Panc1 (cell line): Measurements from ENCODE around the gene OR10P1. TPM values are rescaled to one million over a fixed set of nuclear protein-coding genes. Genes with fewer than 3 reads are reported as not detected.
"Not testable (repeated sequence)": the region's sequence is repeated elsewhere in the genome, so short reads cannot be mapped to it uniquely, and the experiment has no call there.

ENCODE experiments used
- ATAC-seq: fragments of 200-7000 bp; cut with Tn5 transposase; 2 replicates; pipeline ENCODE4 v1.9.1; 2020; ENCODE audit warnings: mild to moderate bottlenecking, moderate library complexity
- BruUV-seq: library from RNA; stranded (reverse); fragments of 400-500 nt; replicated peaks from 2 replicates; lab custom pipeline; 2021; lab: Mats Ljungman, UMichigan
- CTCF ChIA-PET: fragments of 300-600 bp; sonication (Branson Sonifier 250); formaldehyde crosslinking; loops from one replicate; lab custom pipeline; 2022; ENCODE audit warnings: antibody characterized with exemption; lab: Charles Lee
- POLR2A ChIA-PET: fragments of 300-600 bp; sonication (Branson Sonifier 250); formaldehyde crosslinking; loops from one replicate; lab custom pipeline; 2022; ENCODE audit warnings: antibody characterized with exemption; lab: Charles Lee
- DNase-seq: peaks from one replicate; pipeline ENCODE4 v3.0.0-alpha.2; 2010; ENCODE audit warnings: low read depth, low spot score
- H3K27ac ChIP-seq: 2 replicates; pipeline ENCODE4 v1.5.1; 2011; ENCODE audit warnings: mild to moderate bottlenecking, low read length, inconsistent platforms
- H3K27me3 ChIP-seq: fragments of 200-500 bp; sonication (Bioruptor generic); 2 replicates; pipeline ENCODE4 v1.6.0; 2014; ENCODE audit warnings: low read length, inconsistent platforms; ENCODE audit not compliant: control insufficient read depth, insufficient read depth
- H3K36me3 ChIP-seq: fragments of 200-500 bp; sonication (Bioruptor generic); 2 replicates; pipeline ENCODE4 v1.5.1; 2014; ENCODE audit warnings: inconsistent platforms, mild to moderate bottlenecking, low read length, moderate library complexity; ENCODE audit not compliant: control insufficient read depth, insufficient read depth
- H3K4me1 ChIP-seq: 2 replicates; pipeline ENCODE4 v1.5.1; 2011; ENCODE audit warnings: inconsistent platforms, mild to moderate bottlenecking, low read length, moderate library complexity; ENCODE audit not compliant: control insufficient read depth, insufficient read depth
- H3K4me3 ChIP-seq, 2 experiments: 2 replicates each; pipeline ENCODE4 v1.5.1; 2011 to 2012; ENCODE audit warnings: low read depth in 2 of 2, low read length in 2 of 2, mild to moderate bottlenecking in 2 of 2, inconsistent platforms in 1 of 2, moderate library complexity in 1 of 2
- H3K9me3 ChIP-seq: fragments of 200-500 bp; sonication (Bioruptor generic); 2 replicates; pipeline ENCODE4 v1.5.1; 2014; ENCODE audit warnings: low read depth, mild to moderate bottlenecking, inconsistent platforms, low read length, moderate library complexity; ENCODE audit not compliant: control insufficient read depth, insufficient read depth
- CTCF ChIP-seq: fragments of 450-650 bp; IDR thresholded peaks from 2 replicates; pipeline ENCODE4 v1.5.1; 2017; ENCODE audit warnings: mild to moderate bottlenecking
- POLR2AphosphoS5 ChIP-seq: IDR thresholded peaks from 2 replicates; pipeline ENCODE4 v1.6.1; 2012; ENCODE audit warnings: mild to moderate bottlenecking, low read depth, low read length, moderate library complexity
- SIN3A ChIP-seq: IDR thresholded peaks from 2 replicates; pipeline ENCODE4 v1.6.1; 2012; ENCODE audit warnings: low read depth, mild to moderate bottlenecking, low read length, moderate library complexity, borderline replicate concordance; ENCODE audit not compliant: insufficient read depth
- TCF7L2 ChIP-seq: IDR thresholded peaks from 2 replicates; pipeline ENCODE4 v1.6.1; 2011; ENCODE audit warnings: mild to moderate bottlenecking, low read depth, low read length, inconsistent platforms
- in situ Hi-C: cut with HindIII; loops from 2 replicates; pipeline ENCODE4 v1.10.0; 2016; ENCODE audit warnings: low sequenced_read_pairs, low pct_unique_long_range_greater_than_20kb
- intact Hi-C: fragments of 100-400 bp; cut with micrococcal nuclease; formaldehyde crosslinking; loops from one replicate; pipeline ENCODE4 v1.10.0; 2022; ENCODE audit not compliant: unreplicated experiment
- total RNA-seq: library from RNA; stranded (reverse); gene quantifications from one replicate; pipeline ENCODE4 v1.2.1, GENCODE V29; 2021; ENCODE audit not compliant: unreplicated experiment
- TF ChIP-seq, protein P1 (sequence below), 2 experiments: IDR thresholded peaks; 2 replicates each; pipeline ENCODE4 v1.6.1; 2011 to 2012; ENCODE audit warnings: low read depth in 2 of 2, control low read depth in 1 of 2, low read length in 1 of 2, mild to moderate bottlenecking in 1 of 2, moderate library complexity in 1 of 2; ENCODE audit not compliant: insufficient read depth in 1 of 2

The OR10P1 gene
- total RNA-seq, 1 experiment from 2014 or later, result not detected

DNA sequence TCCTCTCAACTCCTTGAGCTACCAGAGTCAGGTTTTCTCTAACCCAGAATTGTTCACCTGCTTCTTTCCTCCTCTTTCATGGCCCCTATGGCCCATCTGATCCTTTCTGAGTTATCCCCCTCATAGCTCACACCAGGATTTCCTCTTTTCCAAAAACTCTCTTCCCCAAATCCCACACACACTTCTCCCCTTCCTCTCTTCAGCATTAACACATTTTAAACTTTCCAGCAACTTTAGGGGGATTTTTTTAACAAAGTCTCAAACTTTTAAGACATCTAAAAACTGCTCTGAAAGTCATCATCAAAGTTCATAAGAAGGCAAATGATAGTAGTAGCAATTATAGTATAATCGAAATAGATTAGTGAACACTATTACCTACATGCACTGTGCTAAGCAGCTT lies 7.9 kb downstream of the OR10P1 start:
- no TSS peak for BruUV-seq
- CTCF ChIA-PET, result no interaction called here

GRCh38 chr12:55647027-55647426 lies 10.3 kb downstream of the OR10P1 start:
- BruUV-seq, result no TSS peak
- ChIA-PET CTCF (no interaction called here), POLR2A (interaction anchor here (0.6 kb wide), 1 partner anchor 15 kb away, joined by 3 read pairs; no protein-coding TSS in a partner anchor)
- no peak for ATAC-seq
- Histone ChIP-seq H3K27ac (no peak overlapping the region), H3K4me3 (no peak overlapping the region), H3K36me3 (no peaks in the 10 kb centered on the region), H3K9me3 (no peaks in the 10 kb centered on the region), H3K27me3 (no peaks in the 10 kb centered on the region), H3K4me1 (no peaks in the 10 kb centered on the region)
- intact Hi-C loops, result no loop called here
- in situ Hi-C loops, result no loop called here
- TF ChIP-seq TCF7L2, result no peak
- TF ChIP-seq SIN3A, result no peak
- TF ChIP-seq, protein P1, sequence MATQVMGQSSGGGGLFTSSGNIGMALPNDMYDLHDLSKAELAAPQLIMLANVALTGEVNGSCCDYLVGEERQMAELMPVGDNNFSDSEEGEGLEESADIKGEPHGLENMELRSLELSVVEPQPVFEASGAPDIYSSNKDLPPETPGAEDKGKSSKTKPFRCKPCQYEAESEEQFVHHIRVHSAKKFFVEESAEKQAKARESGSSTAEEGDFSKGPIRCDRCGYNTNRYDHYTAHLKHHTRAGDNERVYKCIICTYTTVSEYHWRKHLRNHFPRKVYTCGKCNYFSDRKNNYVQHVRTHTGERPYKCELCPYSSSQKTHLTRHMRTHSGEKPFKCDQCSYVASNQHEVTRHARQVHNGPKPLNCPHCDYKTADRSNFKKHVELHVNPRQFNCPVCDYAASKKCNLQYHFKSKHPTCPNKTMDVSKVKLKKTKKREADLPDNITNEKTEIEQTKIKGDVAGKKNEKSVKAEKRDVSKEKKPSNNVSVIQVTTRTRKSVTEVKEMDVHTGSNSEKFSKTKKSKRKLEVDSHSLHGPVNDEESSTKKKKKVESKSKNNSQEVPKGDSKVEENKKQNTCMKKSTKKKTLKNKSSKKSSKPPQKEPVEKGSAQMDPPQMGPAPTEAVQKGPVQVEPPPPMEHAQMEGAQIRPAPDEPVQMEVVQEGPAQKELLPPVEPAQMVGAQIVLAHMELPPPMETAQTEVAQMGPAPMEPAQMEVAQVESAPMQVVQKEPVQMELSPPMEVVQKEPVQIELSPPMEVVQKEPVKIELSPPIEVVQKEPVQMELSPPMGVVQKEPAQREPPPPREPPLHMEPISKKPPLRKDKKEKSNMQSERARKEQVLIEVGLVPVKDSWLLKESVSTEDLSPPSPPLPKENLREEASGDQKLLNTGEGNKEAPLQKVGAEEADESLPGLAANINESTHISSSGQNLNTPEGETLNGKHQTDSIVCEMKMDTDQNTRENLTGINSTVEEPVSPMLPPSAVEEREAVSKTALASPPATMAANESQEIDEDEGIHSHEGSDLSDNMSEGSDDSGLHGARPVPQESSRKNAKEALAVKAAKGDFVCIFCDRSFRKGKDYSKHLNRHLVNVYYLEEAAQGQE (IDR thresholded peaks at IDR 0.05; ENCODE audit: insufficient read depth in 1 of 2, low read depth in 2 of 2, low read length in 1 of 2), result no peak
- TF ChIP-seq POLR2AphosphoS5, result no peak
- no peak for TF ChIP-seq CTCF
- no peak for DNase-seq

More for the DNA sequence above, 7.9 kb downstream of the OR10P1 start:
- in situ Hi-C loops (no loop called here), intact Hi-C loops (no loop called here)
- no peaks in the 10 kb centered on the region for H3K36me3 ChIP-seq
- H3K4me1 ChIP-seq, result no peaks in the 10 kb centered on the region
- ATAC-seq (no peak), DNase-seq (no peak)
- H3K27me3 ChIP-seq, result no peaks in the 10 kb centered on the region
- H3K9me3 ChIP-seq, result no peaks in the 10 kb centered on the region
- POLR2A ChIA-PET, result no interaction called here
- no peak overlapping the region for H3K27ac ChIP-seq
- no peak overlapping the region for H3K4me3 ChIP-seq
- TF ChIP-seq POLR2AphosphoS5, result no peak
- TF ChIP-seq TCF7L2, result no peak
- no peak for TF ChIP-seq CTCF
- no peak for TF ChIP-seq SIN3A
- TF ChIP-seq, protein P1 (IDR thresholded peaks at IDR 0.05; ENCODE audit: insufficient read depth in 1 of 2, low read depth in 2 of 2, low read length in 1 of 2), result no peak

GRCh38 chr12:55650620-55651298 lies 14.1 kb downstream of the OR10P1 start:
- H3K4me3 ChIP-seq, DNase-seq, intact Hi-C loops, ATAC-seq, H3K4me1 ChIP-seq, CTCF ChIA-PET, H3K9me3 ChIP-seq, POLR2A ChIA-PET, H3K36me3 ChIP-seq, in situ Hi-C loops, H3K27me3 ChIP-seq, BruUV-seq, H3K27ac ChIP-seq: not testable (repeated sequence)
